MM.1S (cell line): ENCODE results near the gene SLCO3A1.
"Not testable (repeated sequence)": the region's sequence is repeated elsewhere in the genome, so short reads cannot be mapped to it uniquely, and the experiment has no call there.

Experiments
- DNase-seq: peaks from one replicate; pipeline ENCODE4 v3.0.0-alpha.2; 2015
- H2AFZ ChIP-seq: fragments of 300-600 bp; sonication (generic); 2 replicates; pipeline ENCODE4 v1.6.0; 2016; ENCODE audit warnings: antibody characterized with exemption, low read length
- H3F3A ChIP-seq: fragments of 300-600 bp; sonication (generic); 2 replicates; pipeline ENCODE4 v1.6.1; 2016; ENCODE audit warnings: mild to moderate bottlenecking, antibody characterized with exemption, low read length, moderate library complexity, mixed read lengths; ENCODE audit not compliant: insufficient read depth
- H3K27ac ChIP-seq: fragments of 300-600 bp; sonication (generic); 2 replicates; pipeline ENCODE4 v1.5.1; 2016; ENCODE audit warnings: mild to moderate bottlenecking, low read length
- H3K27me3 ChIP-seq: fragments of 300-600 bp; sonication (generic); replicated peaks from 2 replicates; pipeline ENCODE4 v1.6.0; 2016; ENCODE audit warnings: low read length; ENCODE audit not compliant: insufficient read depth
- H3K36me3 ChIP-seq: fragments of 300-600 bp; sonication (generic); replicated peaks from 2 replicates; pipeline ENCODE4 v1.6.1; 2016; ENCODE audit warnings: mild to moderate bottlenecking, low read length, mixed read lengths; ENCODE audit not compliant: insufficient read depth
- H3K4me1 ChIP-seq: fragments of 300-600 bp; sonication (generic); 2 replicates; pipeline ENCODE4 v1.6.1; 2016; ENCODE audit warnings: low read length, mixed read lengths
- H3K4me2 ChIP-seq: fragments of 300-600 bp; sonication (generic); 2 replicates; pipeline ENCODE4 v1.6.0; 2016; ENCODE audit warnings: low read depth, low read length
- H3K4me3 ChIP-seq: fragments of 300-600 bp; sonication (generic); 2 replicates; pipeline ENCODE4 v1.5.1; 2016; ENCODE audit warnings: low read length, mixed read lengths
- H3K79me2 ChIP-seq: fragments of 300-600 bp; sonication (generic); 2 replicates; pipeline ENCODE4 v1.6.1; 2016; ENCODE audit warnings: mixed run types, low read length, mixed read lengths
- H3K9ac ChIP-seq: fragments of 300-600 bp; sonication (generic); 2 replicates; pipeline ENCODE4 v1.6.1; 2016; ENCODE audit warnings: low read length, mixed read lengths
- H3K9me2 ChIP-seq: fragments of 300-600 bp; sonication (generic); replicated peaks from 2 replicates; pipeline ENCODE4 v1.6.1; 2016; ENCODE audit warnings: mild to moderate bottlenecking, low read length, mixed read lengths; ENCODE audit not compliant: insufficient read depth
- H3K9me3 ChIP-seq: fragments of 300-600 bp; sonication (generic); replicated peaks from 2 replicates; pipeline ENCODE4 v1.6.1; 2016; ENCODE audit warnings: mild to moderate bottlenecking, low read length, mixed read lengths; ENCODE audit not compliant: insufficient read depth
- H4K20me1 ChIP-seq: fragments of 300-600 bp; sonication (generic); 2 replicates; pipeline ENCODE4 v1.6.1; 2016; ENCODE audit warnings: mild to moderate bottlenecking, low read length, moderate library complexity, mixed read lengths; ENCODE audit not compliant: insufficient read depth
- CTCF ChIP-seq: fragments of 300-600 bp; sonication (generic); IDR thresholded peaks from 2 replicates; pipeline ENCODE4 v1.5.1; 2016; ENCODE audit warnings: antibody characterized with exemption, low read length, mixed read lengths
- EZH2 ChIP-seq: fragments of 300-600 bp; sonication (generic); optimal IDR thresholded peaks from 2 replicates; pipeline ENCODE3; 2017; ENCODE audit warnings: low read depth, mild to moderate bottlenecking, antibody characterized with exemption, low read length, mixed read lengths
- EZH2phosphoT487 ChIP-seq: fragments of 300-600 bp; sonication (generic); IDR thresholded peaks from 2 replicates; pipeline ENCODE4 v1.6.1; 2018; ENCODE audit warnings: antibody characterized with exemption, low read length

The SLCO3A1 gene

DNA sequence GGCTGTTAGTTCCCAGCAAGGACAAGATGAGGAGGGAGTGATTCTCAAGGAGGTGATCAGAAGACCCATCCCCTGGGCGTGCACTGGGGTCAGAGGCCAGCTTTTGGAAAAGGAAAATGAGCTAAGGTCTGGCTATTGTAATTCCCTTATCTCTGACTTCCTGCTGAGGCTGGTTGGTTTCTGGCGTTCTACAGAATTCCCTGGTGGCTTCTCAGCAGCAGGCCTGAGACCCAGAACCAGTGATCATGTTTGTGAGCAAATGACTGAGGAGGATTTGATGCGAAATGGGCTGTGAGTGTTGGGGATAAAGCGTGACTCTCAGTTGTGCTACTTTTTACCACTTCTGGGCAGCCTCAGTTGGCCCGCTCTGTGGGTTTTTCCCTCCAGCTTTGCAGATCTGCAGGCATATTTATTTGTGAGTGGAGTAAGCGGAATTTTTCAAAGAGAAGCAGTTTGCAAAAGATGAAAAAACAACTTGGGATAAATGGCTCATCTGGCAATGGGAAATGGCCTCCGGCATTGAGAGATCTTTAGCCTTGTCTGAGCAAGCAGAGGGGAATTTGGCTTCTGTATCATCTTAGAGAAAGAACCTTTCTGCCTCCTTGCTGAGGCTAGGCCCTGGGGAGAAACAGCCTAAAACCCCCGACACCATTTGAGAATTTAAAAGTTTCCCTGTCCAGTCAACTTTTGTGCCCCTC lies 102.7 kb downstream of the SLCO3A1 start:
- H3K4me2 ChIP-seq = no peak overlapping the region

GRCh38 chr15:91961357-91961756 lies 107.8 kb downstream of the SLCO3A1 start:
- H3F3A ChIP-seq = no peaks in the 10 kb centered on the region
- H3K9me2 ChIP-seq = no peaks in the 10 kb centered on the region
- H3K9ac ChIP-seq = no peak overlapping the region
- no peak for DNase-seq
- no peak overlapping the region for H3K27ac ChIP-seq
- no peaks in the 10 kb centered on the region for H3K79me2 ChIP-seq
- H3K4me3 ChIP-seq = no peak overlapping the region
- H3K9me3 ChIP-seq = no peaks in the 10 kb centered on the region
- H3K36me3 ChIP-seq = no peaks in the 10 kb centered on the region
- no peak overlapping the region for H2AFZ ChIP-seq
- H3K27me3 ChIP-seq = no peaks in the 10 kb centered on the region
- H4K20me1 ChIP-seq = no peaks in the 10 kb centered on the region
- no peak for TF ChIP-seq EZH2
- H3K4me1 ChIP-seq = no peaks in the 10 kb centered on the region
- H3K4me2 ChIP-seq = no peak overlapping the region

More for the DNA sequence above, 102.7 kb downstream of the SLCO3A1 start:
- no peaks in the 10 kb centered on the region for H3K9me3 ChIP-seq
- no peaks in the 10 kb centered on the region for H3K9me2 ChIP-seq
- H3F3A ChIP-seq = peaks cover 16% of the 10 kb centered on the region
- no peaks in the 10 kb centered on the region for H3K36me3 ChIP-seq
- H3K4me3 ChIP-seq = no peak overlapping the region
- H4K20me1 ChIP-seq = no peaks in the 10 kb centered on the region
- no peaks in the 10 kb centered on the region for H3K27me3 ChIP-seq
- H3K27ac ChIP-seq = no peak overlapping the region
- peaks cover 23% of the 10 kb centered on the region for H3K4me1 ChIP-seq
- H3K79me2 ChIP-seq = peaks cover 29% of the 10 kb centered on the region
- no peak for TF ChIP-seq CTCF
- no peak for TF ChIP-seq EZH2phosphoT487
- TF ChIP-seq EZH2 = no peak
- no peak for DNase-seq
- H2AFZ ChIP-seq = no peak overlapping the region
- no peak overlapping the region for H3K9ac ChIP-seq

GRCh38 chr15:91963747-91964146 lies 110.2 kb downstream of the SLCO3A1 start:
- not testable (repeated sequence) for H3K79me2 ChIP-seq, H3K4me3 ChIP-seq, H3K27ac ChIP-seq, DNase-seq, H3K9ac ChIP-seq, H3K9me3 ChIP-seq, H3K36me3 ChIP-seq, H3F3A ChIP-seq, H3K4me1 ChIP-seq, H3K27me3 ChIP-seq, H2AFZ ChIP-seq, H3K9me2 ChIP-seq, H4K20me1 ChIP-seq, H3K4me2 ChIP-seq

DNA sequence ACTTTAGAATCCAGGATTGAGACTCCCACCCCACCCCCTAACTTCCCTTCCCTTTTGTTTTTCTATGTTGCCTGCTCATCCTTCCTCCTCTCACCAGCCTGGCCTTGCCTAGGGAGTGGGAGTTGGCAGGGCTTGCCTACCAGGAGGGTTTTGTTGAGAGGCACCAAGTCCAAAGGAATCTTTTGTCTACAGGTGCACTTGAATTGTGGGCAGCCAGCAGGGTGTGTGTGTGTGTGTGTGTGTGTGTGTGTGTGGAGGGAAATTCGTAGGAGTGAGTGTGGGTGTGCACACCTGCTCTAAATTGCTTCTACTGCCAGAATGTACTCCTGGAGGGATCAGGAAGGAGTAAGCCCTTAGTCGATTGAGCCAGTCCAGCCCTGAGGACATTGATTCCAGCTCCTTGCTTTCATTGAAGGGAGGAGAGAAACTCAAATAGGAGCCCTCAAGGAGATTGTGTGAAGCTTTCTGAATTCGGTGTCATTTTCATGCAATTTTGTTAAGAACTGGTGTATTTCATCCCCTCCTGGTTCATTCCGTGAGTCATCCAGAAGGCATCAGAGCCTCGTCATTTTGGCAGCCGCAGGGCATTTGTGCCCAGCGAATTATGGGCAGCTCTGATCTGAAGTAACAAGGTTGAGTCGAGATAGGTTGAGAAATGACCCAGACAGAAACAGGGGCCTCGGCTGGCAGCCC lies 112.1 kb downstream of the SLCO3A1 start:
- H3K9me2 ChIP-seq = no peaks in the 10 kb centered on the region
- no peaks in the 10 kb centered on the region for H3K36me3 ChIP-seq
- no peak overlapping the region for H2AFZ ChIP-seq
- no peak overlapping the region for H3K4me3 ChIP-seq
- no peak overlapping the region for H3K27ac ChIP-seq
- TF ChIP-seq EZH2phosphoT487 (no peak), EZH2 (no peak), CTCF (no peak)
- no peak overlapping the region for H3K4me2 ChIP-seq
- H3F3A ChIP-seq = no peaks in the 10 kb centered on the region
- no peak overlapping the region for H3K9ac ChIP-seq
- no peaks in the 10 kb centered on the region for H3K4me1 ChIP-seq
- H4K20me1 ChIP-seq = no peaks in the 10 kb centered on the region
- no peaks in the 10 kb centered on the region for H3K9me3 ChIP-seq
- H3K79me2 ChIP-seq = no peaks in the 10 kb centered on the region
- no peaks in the 10 kb centered on the region for H3K27me3 ChIP-seq
- DNase-seq = no peak
